Measurements from ENCODE around the gene ABAT.
"Not testable (repeated sequence)": the region's sequence is repeated elsewhere in the genome, so short reads cannot be mapped to it uniquely, and the experiment has no call there.

Gene ABAT

GRCh38 chr16:8788578-8789172 is 114.3 kb downstream of the ABAT start:
- no peak for DNase-seq

- no peak for DNase-seq
Measured at GRCh38 chr16:8795091-8795490, 120.7 kb downstream of the ABAT start.

GRCh38 chr16:8795818-8796217 is 121.4 kb downstream of the ABAT start:
- DNase-seq, result no peak

GRCh38 chr16:8796469-8797363 is 122.3 kb downstream of the ABAT start:
- no peak for DNase-seq

- DNase-seq, result peak; percentile 90 to 95 (median 92)
Measured at GRCh38 chr16:8797364-8798173, 123.2 kb downstream of the ABAT start, which contains the start of the genes PMM2 and TMEM186. PMM2 (plus strand) TSS chr16:8797839; CDS start chr16:8797883, 44 bp downstream. TMEM186 (minus strand) TSS chr16:8797639; CDS start chr16:8797614, 25 bp downstream.

- DNase-seq, result no peak
Measured at GRCh38 chr16:8798174-8798527, 123.7 kb downstream of the ABAT start.

DNA sequence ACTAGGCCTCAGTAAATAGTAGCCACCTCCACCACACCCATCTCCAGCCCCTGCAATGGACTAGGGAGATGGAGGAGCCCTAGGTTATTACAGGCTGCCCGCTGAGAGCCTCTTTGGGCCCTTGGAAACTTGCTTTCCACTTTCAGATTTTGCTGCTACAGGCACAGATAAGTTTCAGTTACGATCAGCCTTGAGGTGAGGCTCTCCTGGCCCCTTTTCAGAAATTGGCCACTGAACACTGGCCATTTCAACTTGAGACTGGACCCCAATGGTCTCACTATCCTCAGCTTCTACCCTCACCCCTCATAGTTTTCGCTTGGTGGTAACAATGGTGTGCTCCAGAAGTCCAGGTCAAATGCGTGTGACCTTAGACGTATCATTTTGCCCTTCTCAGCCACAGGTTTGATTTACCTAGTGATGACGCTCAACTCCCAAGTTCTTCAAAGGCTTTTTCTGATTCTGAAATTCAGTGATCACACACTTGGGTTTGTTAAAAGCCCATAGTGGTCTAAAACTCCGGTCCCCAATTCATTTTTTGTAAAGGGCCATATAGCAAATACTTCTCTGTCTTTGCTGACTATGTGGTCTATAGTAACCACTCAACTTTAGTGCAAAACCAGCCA is 124.2 kb downstream of the ABAT start:
- no peak for DNase-seq

GRCh38 chr16:8801701-8802100 is 127.3 kb downstream of the ABAT start:
- DNase-seq, result no peak

DNA sequence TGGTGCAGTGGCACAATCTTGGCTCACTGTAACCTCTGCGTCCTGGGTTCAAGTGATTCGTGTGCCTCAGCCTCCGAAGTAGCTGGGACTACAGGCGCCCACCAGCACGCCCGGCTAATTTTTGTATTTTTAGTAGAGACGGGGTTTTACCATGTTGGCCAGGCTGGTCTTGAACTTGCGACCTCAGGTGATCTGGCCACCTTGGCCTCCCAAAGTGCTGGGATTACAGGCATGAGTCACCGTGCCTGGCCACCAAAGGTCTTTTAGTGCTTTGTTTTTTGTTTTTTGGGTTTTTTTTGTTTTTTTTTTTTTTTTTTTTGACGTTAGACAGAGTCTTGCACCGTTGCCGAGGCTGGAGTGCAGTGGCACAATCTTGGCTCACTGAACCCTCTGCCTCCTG is 129.3 kb downstream of the ABAT start:
- not testable (repeated sequence) for DNase-seq

DNA sequence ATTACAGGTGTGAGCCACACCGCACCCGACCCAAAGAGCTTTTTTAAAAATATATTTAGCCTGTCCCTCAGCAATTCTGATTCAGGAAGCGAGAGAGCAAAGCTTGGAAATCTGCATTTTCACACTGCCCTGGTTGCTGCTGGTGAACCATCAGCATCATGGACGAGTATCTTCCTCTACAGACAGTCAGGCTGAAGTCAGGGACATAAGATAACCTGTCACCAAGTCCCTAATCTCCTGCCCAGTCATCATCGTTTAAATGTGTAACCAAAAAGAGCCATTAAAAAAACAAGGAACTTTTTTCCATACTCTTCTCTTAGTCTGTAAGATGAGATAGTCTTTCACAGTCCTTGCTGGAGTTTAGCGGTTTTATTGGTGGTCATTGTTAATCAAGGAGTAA is 129.9 kb downstream of the ABAT start:
- DNase-seq, result no peak

- DNase-seq, result no peak
Measured at GRCh38 chr16:8806272-8806983, 132.0 kb downstream of the ABAT start.

- DNase-seq, result no peak
Measured at GRCh38 chr16:8807189-8807588, 132.8 kb downstream of the ABAT start.

GRCh38 chr16:8808009-8808408 is 133.6 kb downstream of the ABAT start:
- no peak for DNase-seq

GRCh38 chr16:8808613-8809353 is 134.4 kb downstream of the ABAT start:
- no peak for DNase-seq

GRCh38 chr16:8812162-8812843 is 137.9 kb downstream of the ABAT start:
- DNase-seq, result no peak

DNA sequence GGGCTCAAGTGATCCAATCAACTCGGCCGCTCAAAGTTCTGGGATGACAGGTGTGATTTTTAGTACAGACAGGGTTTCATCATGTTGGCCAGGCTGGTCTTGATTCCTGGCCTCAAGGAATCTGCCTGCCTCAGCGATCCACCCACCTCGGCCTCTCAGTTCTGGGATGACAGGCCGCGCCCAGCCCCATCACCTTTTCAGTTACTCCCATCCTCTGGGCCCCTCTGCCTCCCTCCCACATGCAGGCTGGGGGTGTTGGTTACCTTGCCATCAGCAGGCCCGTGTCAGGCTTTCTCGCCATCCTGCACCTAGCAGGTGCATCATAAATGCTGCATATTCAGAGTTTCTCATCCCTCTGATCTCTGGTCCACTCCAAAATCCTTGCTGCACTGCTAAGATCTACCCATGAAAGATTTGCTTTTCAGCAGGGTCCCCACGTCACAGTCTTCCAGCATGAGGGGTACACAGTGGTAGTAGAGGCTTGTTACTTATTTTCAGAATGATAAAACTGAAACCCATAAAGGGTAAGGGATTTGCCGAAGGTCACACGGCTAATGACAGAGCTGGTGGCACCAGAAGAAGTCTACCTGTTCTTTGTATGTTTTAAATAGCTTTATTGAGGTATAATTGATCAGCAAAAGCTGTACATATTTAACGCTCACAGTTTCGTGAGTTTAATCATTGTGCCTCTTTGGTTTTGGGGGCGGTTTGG is 139.8 kb downstream of the ABAT start:
- DNase-seq, result no peak

GRCh38 chr16:8816967-8817655 is 142.7 kb downstream of the ABAT start:
- peak in 3 of 6 experiments; percentile 53 to 64 (median 61) for DNase-seq

- DNase-seq, result no peak
Measured at GRCh38 chr16:8818504-8819270, 144.3 kb downstream of the ABAT start.

Data from stimulated activated naive CD4-positive, alpha-beta T cell (primary cell).